GM18499 (cell line): ENCODE measurements around the gene STK16.
"Not testable (repeated sequence)": the region's sequence is repeated elsewhere in the genome, so short reads cannot be mapped to it uniquely, and the experiment has no call there.

Source experiments
- ATAC-seq: cut with Tn5 transposase; IDR thresholded peaks from one replicate; pipeline ENCODE4 v1.9.1; 2021; ENCODE audit warnings: moderate number of reproducible peaks; ENCODE audit not compliant: insufficient read depth, unreplicated experiment

STK16 gene

GRCh38 chr2:219234331-219234730, 10.9 kb upstream of the STK16 start:
- no peak for ATAC-seq

- ATAC-seq = no peak
Measured at GRCh38 chr2:219243291-219243761, 2.0 kb upstream of the STK16 start.

GRCh38 chr2:219244789-219245147, 511 bp upstream of the STK16 start:
- no peak for ATAC-seq

- no peak for ATAC-seq
Measured at GRCh38 chr2:219245899-219246230, 586 bp downstream of the STK16 start.

- ATAC-seq = no peak
Measured at GRCh38 chr2:219246559-219246958, 1.3 kb downstream of the STK16 start.

- ATAC-seq = no peak
Measured at GRCh38 chr2:219247678-219248642, 2.7 kb downstream of the STK16 start.

- no peak for ATAC-seq
Measured at GRCh38 chr2:219248845-219249202, 3.5 kb downstream of the STK16 start.

- peak; percentile 29 for ATAC-seq
Measured at GRCh38 chr2:219249203-219249980, 4.1 kb downstream of the STK16 start.

GRCh38 chr2:219250049-219250781, 4.9 kb downstream of the STK16 start:
- ATAC-seq = no peak

GRCh38 chr2:219251656-219252055, 6.4 kb downstream of the STK16 start:
- no peak for ATAC-seq

GRCh38 chr2:219252084-219252483, 6.8 kb downstream of the STK16 start:
- ATAC-seq = no peak

- ATAC-seq = no peak
Measured at GRCh38 chr2:219252570-219252899, 7.3 kb downstream of the STK16 start.

GRCh38 chr2:219252900-219253752, 7.8 kb downstream of the STK16 start, which contains the start of gene TUBA4B:
TUBA4B (plus strand) TSS chr2:219253243; CDS start chr2:219253408, 165 bp downstream.
- ATAC-seq = no peak

GRCh38 chr2:219253753-219254589, 8.7 kb downstream of the STK16 start, which contains the start of gene TUBA4A:
TUBA4A (minus strand) TSS chr2:219253918; CDS start chr2:219253858, 60 bp downstream.
- ATAC-seq = no peak

- no peak for ATAC-seq
Measured at GRCh38 chr2:219254590-219255201, 9.4 kb downstream of the STK16 start.

GRCh38 chr2:219258942-219259341, 13.7 kb downstream of the STK16 start:
- ATAC-seq = not testable (repeated sequence)

GRCh38 chr2:219261024-219261855, 16.0 kb downstream of the STK16 start:
- ATAC-seq = no peak

- no peak for ATAC-seq
Measured at GRCh38 chr2:219266232-219266631, 21.0 kb downstream of the STK16 start.
